ENCODE data around the gene RBCK1.

Gene RBCK1

DNA sequence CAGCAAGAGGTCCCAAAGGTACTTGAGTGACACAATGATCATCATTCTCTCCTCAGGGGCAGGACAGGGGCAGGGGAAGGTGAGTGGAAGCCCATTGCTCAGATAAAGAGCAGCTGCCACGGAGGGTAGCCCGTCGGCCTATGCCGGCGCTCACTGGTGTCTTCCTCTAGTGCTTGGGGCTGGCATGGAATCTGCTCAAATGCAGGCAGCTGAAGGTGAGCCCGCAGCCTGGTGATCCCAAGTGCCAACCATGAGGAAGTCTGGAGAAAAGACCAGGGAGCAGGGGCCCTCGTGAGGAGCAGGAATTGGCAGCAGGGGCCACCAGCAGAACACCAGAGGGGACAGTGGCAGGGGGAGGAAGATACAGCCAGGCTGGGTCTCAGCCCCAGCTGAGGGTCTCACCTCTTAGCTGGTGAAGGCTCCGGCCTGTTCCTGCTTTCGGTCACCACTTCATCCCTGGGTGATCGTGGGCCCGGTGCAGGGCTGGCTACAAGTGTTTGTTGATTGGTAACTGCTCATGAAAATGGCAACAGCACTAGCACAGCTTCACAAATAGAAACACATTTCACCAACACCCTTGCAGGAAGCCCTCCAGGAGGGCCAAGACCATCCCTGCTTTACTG, 24.7 kb downstream of the RBCK1 start:
- H3K4me3 ChIP-seq (ENCODE audit: low read depth, low read length), result no peak overlapping the region
- ChIA-PET CTCF (interaction anchor here (0.9 to 5.0 kb wide), 5 partner anchors 12 to 79 kb away, joined by 3 to 71 read pairs (median 3); no protein-coding TSS in a partner anchor), POLR2A (no interaction called here)
- TF ChIP-seq, protein P1, sequence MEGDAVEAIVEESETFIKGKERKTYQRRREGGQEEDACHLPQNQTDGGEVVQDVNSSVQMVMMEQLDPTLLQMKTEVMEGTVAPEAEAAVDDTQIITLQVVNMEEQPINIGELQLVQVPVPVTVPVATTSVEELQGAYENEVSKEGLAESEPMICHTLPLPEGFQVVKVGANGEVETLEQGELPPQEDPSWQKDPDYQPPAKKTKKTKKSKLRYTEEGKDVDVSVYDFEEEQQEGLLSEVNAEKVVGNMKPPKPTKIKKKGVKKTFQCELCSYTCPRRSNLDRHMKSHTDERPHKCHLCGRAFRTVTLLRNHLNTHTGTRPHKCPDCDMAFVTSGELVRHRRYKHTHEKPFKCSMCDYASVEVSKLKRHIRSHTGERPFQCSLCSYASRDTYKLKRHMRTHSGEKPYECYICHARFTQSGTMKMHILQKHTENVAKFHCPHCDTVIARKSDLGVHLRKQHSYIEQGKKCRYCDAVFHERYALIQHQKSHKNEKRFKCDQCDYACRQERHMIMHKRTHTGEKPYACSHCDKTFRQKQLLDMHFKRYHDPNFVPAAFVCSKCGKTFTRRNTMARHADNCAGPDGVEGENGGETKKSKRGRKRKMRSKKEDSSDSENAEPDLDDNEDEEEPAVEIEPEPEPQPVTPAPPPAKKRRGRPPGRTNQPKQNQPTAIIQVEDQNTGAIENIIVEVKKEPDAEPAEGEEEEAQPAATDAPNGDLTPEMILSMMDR (IDR thresholded peaks at IDR 0.05; ENCODE audit: insufficient read depth, low read length, missing control alignments), result no peak
- no peak for DNase-seq (ENCODE audit: low read depth, low spot score)

DNA sequence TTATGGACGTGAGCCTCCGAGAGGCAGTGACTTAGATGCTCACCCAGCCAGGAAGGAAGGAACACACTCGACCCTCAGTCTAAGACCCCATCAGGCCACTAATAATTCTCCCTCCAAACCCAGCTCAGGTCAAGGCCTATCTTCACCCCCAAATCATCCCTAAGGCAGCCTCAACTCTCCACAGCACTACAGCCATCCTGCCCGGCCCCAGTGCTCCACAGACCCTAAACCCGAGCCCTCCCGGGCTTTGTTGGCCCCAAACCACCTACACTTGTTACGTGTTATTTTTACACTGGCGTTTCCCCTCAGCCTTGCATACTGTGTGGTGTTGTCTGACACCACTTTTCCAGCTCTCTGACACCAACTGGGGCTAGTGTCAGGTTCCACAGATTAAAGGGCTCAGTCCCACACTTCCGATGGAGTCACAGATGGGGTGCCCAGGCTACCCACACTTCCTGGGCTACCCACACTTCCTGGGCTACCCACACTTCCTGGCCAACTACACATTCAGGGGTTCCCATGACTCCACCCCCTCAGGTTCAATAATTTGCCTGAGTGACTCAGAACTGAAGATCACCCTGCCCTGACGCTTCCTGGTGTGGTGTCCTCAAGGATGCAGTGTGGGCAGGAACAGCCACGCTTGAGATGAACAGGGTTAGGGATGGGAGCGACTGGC, 25.3 kb downstream of the RBCK1 start:
- no peak overlapping the region for H3K4me3 ChIP-seq (ENCODE audit: low read depth, low read length)
- no peak for DNase-seq (ENCODE audit: low read depth, low spot score)
- TF ChIP-seq, protein P1 (IDR thresholded peaks at IDR 0.05; ENCODE audit: insufficient read depth, low read length, missing control alignments), result no peak
- CTCF ChIA-PET, result interaction anchor here (1.3 to 5.0 kb wide), 2 partner anchors 11 to 80 kb away, joined by 3 to 71 read pairs; no protein-coding TSS in a partner anchor
- POLR2A ChIA-PET, result no interaction called here

DNA sequence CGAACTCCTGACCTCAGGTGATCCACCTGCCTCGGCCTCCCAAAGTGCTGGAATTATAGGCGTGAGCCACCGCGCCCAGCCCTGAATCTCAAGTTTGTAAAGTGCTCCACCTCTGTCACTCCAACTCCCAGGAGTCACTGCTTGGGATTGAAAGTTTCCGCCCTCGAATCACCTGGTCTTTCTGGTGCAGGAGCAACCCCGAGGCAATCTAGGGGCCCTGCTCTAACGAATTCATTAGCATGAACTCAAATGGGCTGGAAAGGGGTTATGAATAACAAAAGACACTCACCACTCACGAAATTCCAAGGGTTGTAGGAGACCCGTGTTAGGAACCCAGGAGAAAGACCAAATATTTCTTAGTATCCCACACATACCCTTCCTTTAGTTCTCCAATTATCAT, 26.1 kb downstream of the RBCK1 start:
- ChIA-PET CTCF (interaction anchor here (1.2 to 1.8 kb wide), 3 partner anchors 9 to 79 kb away, joined by 4 to 8 read pairs (median 4); no protein-coding TSS in a partner anchor), POLR2A (no interaction called here)
- no peak for DNase-seq (ENCODE audit: low read depth, low spot score)
- TF ChIP-seq, protein P1 (IDR thresholded peaks at IDR 0.05; ENCODE audit: insufficient read depth, low read length, missing control alignments), result no peak
- H3K4me3 ChIP-seq (ENCODE audit: low read depth, low read length), result no peak overlapping the region

DNA sequence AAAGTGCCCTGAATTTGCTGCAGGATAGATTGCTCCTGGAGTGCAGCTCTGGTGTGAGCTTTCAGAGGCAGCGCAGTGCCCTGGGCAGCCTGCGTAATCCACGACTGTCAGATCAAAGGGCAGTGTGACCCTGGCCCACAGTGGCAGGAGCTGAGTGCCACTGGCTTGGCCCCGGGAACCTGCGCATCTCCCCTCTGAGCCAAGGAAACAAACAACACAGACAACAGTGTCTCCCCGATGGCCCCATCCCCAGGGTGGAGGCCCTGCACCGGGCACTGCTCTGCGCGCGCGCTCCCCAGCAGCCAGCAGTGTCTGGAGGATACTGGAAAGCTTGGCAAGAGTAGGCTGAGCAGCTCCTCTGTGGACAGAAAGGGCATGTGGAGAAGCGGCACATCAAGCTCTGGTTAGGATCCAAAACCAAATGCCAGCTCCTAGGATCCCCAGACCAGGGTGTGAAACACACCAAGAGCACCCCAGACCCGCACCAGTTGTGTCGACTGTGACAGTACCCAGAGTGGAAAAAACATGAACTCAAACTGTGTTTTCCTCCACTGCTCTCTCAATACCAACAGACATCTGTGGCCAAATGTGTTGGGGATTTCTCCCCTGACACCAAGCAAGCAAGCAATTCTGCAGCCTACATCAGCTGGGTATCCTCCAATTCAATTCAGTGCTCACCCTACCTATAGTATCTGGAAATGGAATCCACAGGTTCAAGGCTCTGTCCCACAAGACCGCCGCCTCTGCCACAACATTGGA, 26.7 kb downstream of the RBCK1 start:
- H3K4me3 ChIP-seq (ENCODE audit: low read depth, low read length), result no peak overlapping the region
- ChIA-PET POLR2A (interaction anchor here (0.9 kb wide), 2 partner anchors 12 to 28 kb away, joined by 3 read pairs; partner anchors contain the start of gene TBC1D20), CTCF (interaction anchor here (1.2 to 1.8 kb wide), 4 partner anchors 9 to 80 kb away, joined by 4 to 8 read pairs (median 4); no protein-coding TSS in a partner anchor)
- TF ChIP-seq, protein P1 (IDR thresholded peaks at IDR 0.05; ENCODE audit: insufficient read depth, low read length, missing control alignments), result no peak
- no peak for DNase-seq (ENCODE audit: low read depth, low spot score)

DNA sequence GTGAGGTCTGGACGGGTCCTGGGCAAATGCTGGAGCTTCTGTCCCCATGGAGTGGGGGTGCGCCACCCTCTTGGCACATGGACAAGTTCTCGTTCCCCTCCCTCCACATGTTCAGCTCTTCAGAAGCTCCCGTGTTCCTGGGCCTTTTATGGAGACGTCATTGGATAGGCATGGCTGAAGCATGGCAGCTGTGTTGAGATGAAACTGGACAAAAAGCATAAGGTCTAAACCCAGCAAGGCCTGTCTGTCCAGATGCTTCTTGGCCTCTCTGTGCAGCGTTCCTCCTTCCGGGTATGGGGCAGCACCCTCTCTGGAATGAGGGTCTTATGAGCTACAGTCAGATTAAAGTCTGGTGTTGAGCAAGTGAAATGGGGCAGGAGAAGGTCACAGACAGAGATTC, 27.5 kb downstream of the RBCK1 start:
- H3K4me3 ChIP-seq (ENCODE audit: low read depth, low read length), result no peak overlapping the region
- POLR2A ChIA-PET, result interaction anchor here (0.9 kb wide), 2 partner anchors 11 to 27 kb away, joined by 3 read pairs; partner anchors contain the start of gene TBC1D20

More for the DNA sequence above, 27.5 kb downstream of the RBCK1 start:
- TF ChIP-seq, protein P1 (IDR thresholded peaks at IDR 0.05; ENCODE audit: insufficient read depth, low read length, missing control alignments), result no peak
- no peak for DNase-seq (ENCODE audit: low read depth, low spot score)
- CTCF ChIA-PET, result interaction anchor here (1.2 to 1.8 kb wide), 4 partner anchors 8 to 81 kb away, joined by 4 to 8 read pairs (median 4); no protein-coding TSS in a partner anchor

All from AG04449 (cell line).